ENCODE results near the gene DEFB113. TPM values are rescaled to one million over a fixed set of nuclear protein-coding genes. Genes with fewer than 3 reads are reported as not detected.

The DEFB113 gene
- total and polyA plus RNA-seq, 10 of the 15 experiments (the other 5 are each of a cell fraction or from before 2014, with no cell fraction given): not detected

DNA sequence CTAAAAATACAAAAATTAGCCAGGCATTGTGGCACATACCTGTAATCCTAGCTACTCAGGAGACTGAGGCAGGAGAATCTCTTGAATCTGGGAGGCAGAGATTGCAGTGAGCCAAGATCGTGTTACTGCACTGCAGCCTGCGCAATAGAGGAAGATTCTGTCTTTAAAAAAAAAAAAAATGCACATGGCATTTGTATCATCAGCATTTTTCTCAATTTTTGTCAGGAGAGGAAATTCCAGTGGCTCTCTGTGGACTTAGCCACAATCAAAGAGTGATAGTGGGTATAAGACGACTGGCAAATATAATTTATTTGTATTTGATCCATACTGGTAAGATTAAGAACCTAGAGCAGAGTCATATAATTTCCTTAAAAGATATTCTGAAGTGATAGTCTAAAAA is 34.0 kb downstream of the DEFB113 start:
- Histone ChIP-seq H3K36me3 (ENCODE audit: control insufficient read depth in 2 of 2, insufficient read depth in 2 of 2, low read length in 1 of 2) (no peaks in the 10 kb centered on the region), H2AFZ (ENCODE audit: control insufficient read depth, low read depth, low read length) (no peak overlapping the region), H3K9ac (ENCODE audit: control insufficient read depth, insufficient read depth, low read length) (no peak overlapping the region), H3K9me3 (replicated peaks; ENCODE audit: control insufficient read depth, insufficient read depth, low read length) (no peaks in the 10 kb centered on the region), H3K4me2 (ENCODE audit: control insufficient read depth, insufficient read depth) (no peak overlapping the region), H3K4me3 (no peak overlapping the region), H3K27ac (ENCODE audit: control insufficient read depth, insufficient read depth) (no peak overlapping the region), H3K27me3 (replicated peaks in 1 of 2; ENCODE audit: control insufficient read depth in 2 of 2, insufficient read depth in 2 of 2, low read length in 1 of 2) (no peaks in the 10 kb centered on the region), H3K4me1 (ENCODE audit: control insufficient read depth, insufficient read depth, low read length) (no peaks in the 10 kb centered on the region), H4K20me1 (ENCODE audit: control insufficient read depth, insufficient read depth) (no peaks in the 10 kb centered on the region), H3K79me2 (ENCODE audit: control insufficient read depth, insufficient read depth, low read length) (no peaks in the 10 kb centered on the region)
- in situ Hi-C loops (cut with MboI): no loop called here
- intact Hi-C loops (cut with micrococcal nuclease; ENCODE audit: unreplicated experiment): no loop called here
- ChIA-PET RAD21 (ENCODE audit: unreplicated experiment) (interaction anchor here (0.9 kb wide), 1 partner anchor 130 kb away, joined by 3 read pairs; no protein-coding TSS in a partner anchor), POLR2A (no interaction called here), CTCF (no interaction called here), SMC1A (ENCODE audit: uncharacterized antibody, unreplicated experiment) (no interaction called here)
- TF ChIP-seq, protein P1, sequence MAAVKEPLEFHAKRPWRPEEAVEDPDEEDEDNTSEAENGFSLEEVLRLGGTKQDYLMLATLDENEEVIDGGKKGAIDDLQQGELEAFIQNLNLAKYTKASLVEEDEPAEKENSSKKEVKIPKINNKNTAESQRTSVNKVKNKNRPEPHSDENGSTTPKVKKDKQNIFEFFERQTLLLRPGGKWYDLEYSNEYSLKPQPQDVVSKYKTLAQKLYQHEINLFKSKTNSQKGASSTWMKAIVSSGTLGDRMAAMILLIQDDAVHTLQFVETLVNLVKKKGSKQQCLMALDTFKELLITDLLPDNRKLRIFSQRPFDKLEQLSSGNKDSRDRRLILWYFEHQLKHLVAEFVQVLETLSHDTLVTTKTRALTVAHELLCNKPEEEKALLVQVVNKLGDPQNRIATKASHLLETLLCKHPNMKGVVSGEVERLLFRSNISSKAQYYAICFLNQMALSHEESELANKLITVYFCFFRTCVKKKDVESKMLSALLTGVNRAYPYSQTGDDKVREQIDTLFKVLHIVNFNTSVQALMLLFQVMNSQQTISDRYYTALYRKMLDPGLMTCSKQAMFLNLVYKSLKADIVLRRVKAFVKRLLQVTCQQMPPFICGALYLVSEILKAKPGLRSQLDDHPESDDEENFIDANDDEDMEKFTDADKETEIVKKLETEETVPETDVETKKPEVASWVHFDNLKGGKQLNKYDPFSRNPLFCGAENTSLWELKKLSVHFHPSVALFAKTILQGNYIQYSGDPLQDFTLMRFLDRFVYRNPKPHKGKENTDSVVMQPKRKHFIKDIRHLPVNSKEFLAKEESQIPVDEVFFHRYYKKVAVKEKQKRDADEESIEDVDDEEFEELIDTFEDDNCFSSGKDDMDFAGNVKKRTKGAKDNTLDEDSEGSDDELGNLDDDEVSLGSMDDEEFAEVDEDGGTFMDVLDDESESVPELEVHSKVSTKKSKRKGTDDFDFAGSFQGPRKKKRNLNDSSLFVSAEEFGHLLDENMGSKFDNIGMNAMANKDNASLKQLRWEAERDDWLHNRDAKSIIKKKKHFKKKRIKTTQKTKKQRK (IDR thresholded peaks at IDR 0.05; ENCODE audit: low read depth, low read length): no peak
- TF ChIP-seq, protein P2, sequence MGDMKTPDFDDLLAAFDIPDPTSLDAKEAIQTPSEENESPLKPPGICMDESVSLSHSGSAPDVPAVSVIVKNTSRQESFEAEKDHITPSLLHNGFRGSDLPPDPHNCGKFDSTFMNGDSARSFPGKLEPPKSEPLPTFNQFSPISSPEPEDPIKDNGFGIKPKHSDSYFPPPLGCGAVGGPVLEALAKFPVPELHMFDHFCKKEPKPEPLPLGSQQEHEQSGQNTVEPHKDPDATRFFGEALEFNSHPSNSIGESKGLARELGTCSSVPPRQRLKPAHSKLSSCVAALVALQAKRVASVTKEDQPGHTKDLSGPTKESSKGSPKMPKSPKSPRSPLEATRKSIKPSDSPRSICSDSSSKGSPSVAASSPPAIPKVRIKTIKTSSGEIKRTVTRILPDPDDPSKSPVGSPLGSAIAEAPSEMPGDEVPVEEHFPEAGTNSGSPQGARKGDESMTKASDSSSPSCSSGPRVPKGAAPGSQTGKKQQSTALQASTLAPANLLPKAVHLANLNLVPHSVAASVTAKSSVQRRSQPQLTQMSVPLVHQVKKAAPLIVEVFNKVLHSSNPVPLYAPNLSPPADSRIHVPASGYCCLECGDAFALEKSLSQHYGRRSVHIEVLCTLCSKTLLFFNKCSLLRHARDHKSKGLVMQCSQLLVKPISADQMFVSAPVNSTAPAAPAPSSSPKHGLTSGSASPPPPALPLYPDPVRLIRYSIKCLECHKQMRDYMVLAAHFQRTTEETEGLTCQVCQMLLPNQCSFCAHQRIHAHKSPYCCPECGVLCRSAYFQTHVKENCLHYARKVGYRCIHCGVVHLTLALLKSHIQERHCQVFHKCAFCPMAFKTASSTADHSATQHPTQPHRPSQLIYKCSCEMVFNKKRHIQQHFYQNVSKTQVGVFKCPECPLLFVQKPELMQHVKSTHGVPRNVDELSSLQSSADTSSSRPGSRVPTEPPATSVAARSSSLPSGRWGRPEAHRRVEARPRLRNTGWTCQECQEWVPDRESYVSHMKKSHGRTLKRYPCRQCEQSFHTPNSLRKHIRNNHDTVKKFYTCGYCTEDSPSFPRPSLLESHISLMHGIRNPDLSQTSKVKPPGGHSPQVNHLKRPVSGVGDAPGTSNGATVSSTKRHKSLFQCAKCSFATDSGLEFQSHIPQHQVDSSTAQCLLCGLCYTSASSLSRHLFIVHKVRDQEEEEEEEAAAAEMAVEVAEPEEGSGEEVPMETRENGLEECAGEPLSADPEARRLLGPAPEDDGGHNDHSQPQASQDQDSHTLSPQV (IDR thresholded peaks at IDR 0.05): no peak
- no peak for TF ChIP-seq TCF12 (IDR thresholded peaks at IDR 0.05; ENCODE audit: low read depth, low read length)
- TF ChIP-seq JUND (IDR thresholded peaks at IDR 0.05; ENCODE audit: low read depth, low read length): no peak
- TF ChIP-seq NRF1 (conservative IDR thresholded peaks at IDR 0.05; ENCODE audit: low read depth, low read length): no peak
- TF ChIP-seq NBN (IDR thresholded peaks at IDR 0.05): no peak
- WGBS (ENCODE audit: insufficient coverage, insufficient replicate concordance, low lambda C conversion rate, missing lambda C conversion rate): 33% methylated on average over 3 of the region's 3 CpGs
- FAIRE-seq: no peak
- no peak for DNase-seq (ENCODE audit: low read depth, low spot score)
- BruUV-seq (replicated peaks): no TSS peak
- no peak for ATAC-seq

Measured in GM12878 (cell line).